Fibroblast of lung (primary cell): ENCODE results near the gene WDR93.

Experiments
- CTCF ChIP-seq, 2 donors: IDR thresholded peaks in 1 of 2; conservative IDR thresholded peaks in 1 of 2; 1 replicate in 1 of 2; 2 replicates in 1 of 2; pipeline ENCODE4 v1.5.1; 2011 to 2012; ENCODE audit warnings: low read length in 2 of 2, control low read depth in 1 of 2, inconsistent platforms in 1 of 2, low read depth in 1 of 2, mild to moderate bottlenecking in 1 of 2
- EZH2 ChIP-seq: IDR thresholded peaks from 2 replicates; pipeline ENCODE4 v1.5.1; 2012; ENCODE audit warnings: low read length, control low read depth, mild to moderate bottlenecking; ENCODE audit errors: missing control alignments

- no peak for TF ChIP-seq CTCF (conservative IDR thresholded peaks at IDR 0.05 in 1 of 2, IDR thresholded peaks at IDR 0.05 in 1 of 2; ENCODE audit: low read depth in 1 of 2, low read length in 2 of 2)
- no peak for TF ChIP-seq EZH2
These were observed 18.9 kb upstream of the WDR93 start for GRCh38 chr15:89671687-89672086.
